Adrenal gland (tissue), 12 donors: ENCODE results near the gene DDX47. TPM values are rescaled to one million over a fixed set of nuclear protein-coding genes. Genes with fewer than 3 reads are reported as not detected.

Experiments
- DNase-seq, 7 donors: peaks; one replicate each; pipeline ENCODE4 v3.0.0-alpha.2; 2019 to 2020
- H3K27ac ChIP-seq, 5 donors: fragments of 200-600 bp; sonication (generic) in 4 of 5; 1 replicate in 3 of 5; 2 replicates in 2 of 5; pipeline versions ENCODE4 v1.5.1 to v1.8.0; 2016 to 2020; ENCODE audit warnings: mild to moderate bottlenecking in 1 of 5
- H3K27me3 ChIP-seq: fragments of 200-600 bp; 2 replicates; pipeline ENCODE4 v1.8.0; 2021
- H3K36me3 ChIP-seq, 2 donors: fragments of 200-600 bp; replicated peaks in 1 of 2; 1 replicate in 1 of 2; 2 replicates in 1 of 2; pipeline versions ENCODE4 v1.5.1 to v1.8.0; 2018 to 2022
- H3K4me1 ChIP-seq, 2 donors: fragments of 200-600 bp; replicated peaks in 1 of 2; 1 replicate in 1 of 2; 2 replicates in 1 of 2; pipeline versions ENCODE4 v1.5.1 to v1.8.0; 2018 to 2021
- H3K4me3 ChIP-seq, 4 donors: fragments of 200-600 bp; sonication (generic) in 3 of 4; one replicate each; pipeline ENCODE4 v1.5.1; 2016 to 2018
- H3K9me3 ChIP-seq, 3 donors: fragments of 200-600 bp; sonication (generic) in 1 of 3; replicated peaks in 1 of 3; 1 replicate in 2 of 3; 2 replicates in 1 of 3; pipeline versions ENCODE4 v1.5.1 to v1.8.0; 2016 to 2021
- POLR2A ChIP-seq, 2 donors: fragments of 450-650 bp; IDR thresholded peaks; one replicate each; pipeline ENCODE4 v1.6.1; 2017; ENCODE audit warnings: antibody characterized with exemption in 2 of 2, mild to moderate bottlenecking in 2 of 2, moderate library complexity in 1 of 2
- WGBS, 4 donors: extraction: QIAGEN DNeasy Blood & Tissue Kit in 2 of 4; methylation state at CpG; one replicate each; pipeline versions ENCODE4 v1.1.5 to v1.1.7; 2013 to 2017; 5-methylcytosine and 5-hydroxymethylcytosine counted together
- intact Hi-C, 2 donors: fragments of 100-400 bp; cut with DNase I; formaldehyde crosslinking; loops; one replicate each; pipeline versions ENCODE4 v1.14.1 to v1.15.0; 2022 to 2023
- polyA plus RNA-seq, 3 donors: library from polyadenylated mRNA; stranded (reverse); fragments of 200-250 nt in 2 of 3; fragments of 350-450 nt in 1 of 3; fragmentation: Illumina TruSeq in 1 of 3; extraction: RNeasy Lipid Tissue Mini Kit (QIAGEN cat#74804) in 1 of 3; gene quantifications; one replicate each; pipeline ENCODE4 v1.2.3, GENCODE V29; 2013 to 2014
- total RNA-seq, 9 donors: library from RNA; depleted of rRNA in 4 of 9; stranded (reverse); fragments of >200 nt in 4 of 9; fragments of 120-200 nt in 1 of 9; fragmentation: NEBNext Ultra II Directional in 1 of 9; extraction: Animal tissue kit (Norgen Biotek cat#: 25700) in 1 of 9; gene quantifications; one replicate each; pipeline versions ENCODE4 v1.1.0 to v1.2.4, GENCODE V29; 2013 to 2023
- TF ChIP-seq, protein P1 (sequence below), 6 experiments: fragments of 450-650 bp in 4 of 6; fragments of 200-600 bp in 2 of 6; sonication (generic) in 1 of 6; IDR thresholded peaks; 1 replicate in 5 of 6; 2 replicates in 1 of 6; pipeline versions ENCODE4 v1.5.1 to v1.8.0; 2016 to 2021; ENCODE audit warnings: antibody characterized with exemption in 6 of 6, mild to moderate bottlenecking in 2 of 6, moderate library complexity in 1 of 6
- donor health status: healthy with polysubstance abuse.
- donor health status: Bipolar disorder and iron deficiency.
- donor health status: DM: yes; HTN: yes; CAD: no.
- donor health status: DM: no; HTN: no; CAD: no.
- donor health status: DM: no; HTN: no; CAD: no.
- donor health status: DM: yes; HTN: yes; CAD: no.

The DDX47 gene
- total and polyA plus RNA-seq, 12 donors, result 28.8 to 77.3 (median 44.7) TPM

DNA sequence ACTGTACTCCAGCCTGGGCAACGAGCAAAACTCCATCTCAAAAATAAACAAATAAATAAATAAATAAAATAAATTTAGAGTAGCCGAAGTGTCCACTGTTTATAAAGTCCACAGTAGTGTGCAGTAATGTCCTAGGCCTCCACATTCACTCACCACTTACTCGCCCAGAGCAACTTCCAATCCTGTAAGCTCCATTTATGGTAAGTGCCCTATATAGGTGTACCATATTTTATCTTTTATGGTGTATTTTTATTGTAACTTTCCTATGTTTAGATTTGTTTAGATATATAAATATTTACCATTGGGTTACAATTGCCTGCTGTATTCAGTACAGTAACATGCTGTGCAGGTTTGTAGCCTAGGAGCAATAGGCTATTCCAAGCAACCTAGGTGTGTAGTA is 40.3 kb downstream of the DDX47 start:
- no peak overlapping the region for H3K4me3 ChIP-seq
- intact Hi-C loops, result no loop called here
- WGBS, 4 donors, result 57 to 67% (median 62%) methylated on average over 3 of the region's 3 CpGs
- no peaks in the 10 kb centered on the region for H3K27me3 ChIP-seq
- TF ChIP-seq, protein P1, sequence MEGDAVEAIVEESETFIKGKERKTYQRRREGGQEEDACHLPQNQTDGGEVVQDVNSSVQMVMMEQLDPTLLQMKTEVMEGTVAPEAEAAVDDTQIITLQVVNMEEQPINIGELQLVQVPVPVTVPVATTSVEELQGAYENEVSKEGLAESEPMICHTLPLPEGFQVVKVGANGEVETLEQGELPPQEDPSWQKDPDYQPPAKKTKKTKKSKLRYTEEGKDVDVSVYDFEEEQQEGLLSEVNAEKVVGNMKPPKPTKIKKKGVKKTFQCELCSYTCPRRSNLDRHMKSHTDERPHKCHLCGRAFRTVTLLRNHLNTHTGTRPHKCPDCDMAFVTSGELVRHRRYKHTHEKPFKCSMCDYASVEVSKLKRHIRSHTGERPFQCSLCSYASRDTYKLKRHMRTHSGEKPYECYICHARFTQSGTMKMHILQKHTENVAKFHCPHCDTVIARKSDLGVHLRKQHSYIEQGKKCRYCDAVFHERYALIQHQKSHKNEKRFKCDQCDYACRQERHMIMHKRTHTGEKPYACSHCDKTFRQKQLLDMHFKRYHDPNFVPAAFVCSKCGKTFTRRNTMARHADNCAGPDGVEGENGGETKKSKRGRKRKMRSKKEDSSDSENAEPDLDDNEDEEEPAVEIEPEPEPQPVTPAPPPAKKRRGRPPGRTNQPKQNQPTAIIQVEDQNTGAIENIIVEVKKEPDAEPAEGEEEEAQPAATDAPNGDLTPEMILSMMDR (IDR thresholded peaks at IDR 0.05), result no peak
- no peak for TF ChIP-seq POLR2A (IDR thresholded peaks at IDR 0.05)
- H3K4me1 ChIP-seq, result no peaks in the 10 kb centered on the region
- no peaks in the 10 kb centered on the region for H3K9me3 ChIP-seq
- no peak overlapping the region for H3K27ac ChIP-seq
- no peak for DNase-seq
- H3K36me3 ChIP-seq, result no peaks in the 10 kb centered on the region

DNA sequence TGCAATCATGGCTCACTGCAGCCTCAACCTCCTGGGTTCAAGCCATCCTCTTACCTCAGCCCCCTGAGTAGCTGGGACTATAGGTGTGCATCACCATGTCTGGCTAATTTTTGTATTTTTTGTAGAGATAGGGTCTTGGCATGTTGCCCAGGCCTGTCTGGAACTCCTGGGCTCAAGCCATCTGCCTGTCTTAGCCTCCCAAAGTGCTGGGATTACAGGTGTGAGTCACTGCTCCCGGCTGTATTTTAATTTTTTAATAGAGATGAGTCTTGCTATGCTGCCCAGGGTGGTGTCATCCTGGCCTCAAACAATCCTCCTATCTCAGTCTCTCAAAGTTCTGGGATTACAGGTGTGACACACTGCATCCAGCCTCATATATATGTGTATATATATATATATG is 46.5 kb downstream of the DDX47 start:
- DNase-seq, result no peak
- H3K27ac ChIP-seq, result no peak overlapping the region
- TF ChIP-seq, protein P1 (IDR thresholded peaks at IDR 0.05), result no peak
- TF ChIP-seq POLR2A (IDR thresholded peaks at IDR 0.05), result no peak
- intact Hi-C loops, result no loop called here
- H3K36me3 ChIP-seq, result no peaks in the 10 kb centered on the region
- no peaks in the 10 kb centered on the region for H3K27me3 ChIP-seq
- no peak overlapping the region for H3K4me3 ChIP-seq
- no peaks in the 10 kb centered on the region for H3K4me1 ChIP-seq
- 36 to 75% (median 61%) methylated on average over 1 of the region's 1 CpG for WGBS, 4 donors
- no peaks in the 10 kb centered on the region for H3K9me3 ChIP-seq

DNA sequence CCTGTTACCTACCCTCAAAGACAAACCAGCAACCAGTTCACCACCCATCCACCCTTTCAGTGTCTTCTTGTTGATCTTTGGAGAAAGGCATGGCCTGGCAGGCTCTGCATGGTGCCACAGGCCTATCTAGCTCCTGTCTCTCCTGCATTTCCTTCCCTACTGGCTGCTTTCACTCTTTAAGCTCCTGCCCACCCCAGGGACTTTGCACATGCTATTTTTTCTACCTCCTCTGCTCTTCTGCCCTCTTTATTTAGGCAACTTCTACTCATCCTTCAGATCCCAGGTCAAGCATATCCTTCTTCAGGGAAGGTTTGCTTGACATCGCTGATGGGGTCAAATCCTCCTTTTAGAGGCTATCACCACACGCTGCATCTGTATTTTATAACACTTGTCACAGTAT is 51.1 kb downstream of the DDX47 start:
- Histone ChIP-seq H3K36me3 (no peaks in the 10 kb centered on the region), H3K27me3 (no peaks in the 10 kb centered on the region), H3K4me1 (no peaks in the 10 kb centered on the region), H3K4me3 (no peak overlapping the region), H3K27ac (no peak overlapping the region), H3K9me3 (no peaks in the 10 kb centered on the region)
- DNase-seq, result no peak
- 94 to 99% (median 96%) methylated on average over 2 of the region's 2 CpGs for WGBS, 4 donors
- intact Hi-C loops, result no loop called here
- no peak for TF ChIP-seq POLR2A (IDR thresholded peaks at IDR 0.05)
- TF ChIP-seq, protein P1 (IDR thresholded peaks at IDR 0.05), result no peak

DNA sequence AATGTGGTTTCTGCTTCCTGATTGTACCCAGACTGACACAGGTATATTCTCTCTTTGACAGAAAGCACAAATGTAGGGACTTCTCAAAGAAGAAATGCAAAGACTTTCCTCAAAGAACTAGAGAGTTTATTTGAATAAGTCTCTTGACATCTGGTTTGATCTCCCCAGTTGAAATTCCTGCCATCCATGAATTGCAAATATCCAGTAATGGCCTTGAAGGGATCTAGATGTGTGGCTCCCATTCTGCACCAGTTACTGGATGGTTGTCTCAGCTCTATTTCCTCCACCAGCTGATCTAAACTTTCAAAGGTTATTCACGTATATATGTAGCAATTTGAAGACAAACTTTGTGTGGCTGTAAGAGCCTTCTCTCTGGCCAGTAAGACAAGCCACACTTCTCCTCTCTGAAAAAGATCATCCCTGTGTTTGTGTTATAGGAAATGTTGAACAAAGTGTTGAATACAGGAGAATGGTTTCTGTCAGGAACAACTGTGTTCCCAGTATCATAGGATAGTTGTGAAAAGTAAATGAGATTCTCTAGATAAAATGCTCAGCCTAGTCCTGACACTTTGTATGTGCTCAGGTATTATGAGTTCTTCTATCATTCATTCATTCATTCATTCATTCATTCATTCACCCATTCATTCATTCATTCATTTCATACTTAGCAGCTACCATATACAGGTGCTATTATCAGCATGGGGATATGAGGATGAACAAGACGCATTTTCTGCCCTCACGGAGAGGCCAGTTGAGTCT is 55.5 kb downstream of the DDX47 start:
- Histone ChIP-seq H3K9me3 (no peaks in the 10 kb centered on the region), H3K36me3 (no peaks in the 10 kb centered on the region), H3K27ac (no peak overlapping the region), H3K4me3 (no peak overlapping the region), H3K4me1 (no peaks in the 10 kb centered on the region), H3K27me3 (no peaks in the 10 kb centered on the region)
- WGBS, 4 donors, result 62 to 95% (median 81%) methylated on average over 3 of the region's 3 CpGs
- TF ChIP-seq POLR2A (IDR thresholded peaks at IDR 0.05), result no peak
- TF ChIP-seq, protein P1 (IDR thresholded peaks at IDR 0.05), result no peak
- intact Hi-C loops, result no loop called here
- no peak for DNase-seq
